Testis (tissue), 3 donors: Measurements from ENCODE around the gene STXBP1. TPM values are rescaled to one million over a fixed set of nuclear protein-coding genes. Genes with fewer than 3 reads are reported as not detected.

Experiments used
- DNase-seq: peaks from one replicate; pipeline ENCODE4 v3.0.0-alpha.2; 2019
- H3K27ac ChIP-seq, 2 donors: fragments of 200-600 bp; sonication (generic); one replicate each; pipeline ENCODE4 v1.5.1; 2019
- H3K27me3 ChIP-seq: fragments of 200-600 bp; sonication (generic); one replicate; pipeline ENCODE4 v1.5.1; 2019
- H3K36me3 ChIP-seq: fragments of 200-600 bp; sonication (generic); one replicate; pipeline ENCODE4 v1.5.1; 2017; ENCODE audit warnings: low read depth; ENCODE audit errors: missing control alignments
- H3K4me1 ChIP-seq: fragments of 200-600 bp; sonication (generic); one replicate; pipeline ENCODE4 v1.5.1; 2019
- H3K4me3 ChIP-seq, 2 donors: fragments of 200-600 bp; sonication (generic); one replicate each; pipeline ENCODE4 v1.5.1; 2017 to 2019
- H3K9me3 ChIP-seq: fragments of 200-600 bp; sonication (generic); one replicate; pipeline ENCODE4 v1.5.1; 2017
- CTCF ChIP-seq, 3 experiments: fragments of 450-650 bp in 2 of 3; fragments of 200-600 bp in 1 of 3; sonication (generic) in 1 of 3; IDR thresholded peaks; one replicate each; pipeline ENCODE4 v1.5.1; 2016 to 2019; ENCODE audit warnings: antibody characterized with exemption in 3 of 3, mild to moderate bottlenecking in 2 of 3, moderate library complexity in 1 of 3
- POLR2A ChIP-seq: fragments of 450-650 bp; IDR thresholded peaks from one replicate; pipeline ENCODE4 v1.6.1; 2017; ENCODE audit warnings: antibody characterized with exemption, mild to moderate bottlenecking, moderate library complexity
- WGBS, 2 donors: methylation state at CpG; one replicate each; pipeline ENCODE4 v1.1.5; 2018; 5-methylcytosine and 5-hydroxymethylcytosine counted together
- intact Hi-C: fragments of 100-400 bp; cut with DNase I; formaldehyde crosslinking; loops from one replicate; pipeline ENCODE4 v1.15.1; 2023; ENCODE audit warnings: low total_unique reads
- polyA plus RNA-seq: library from polyadenylated mRNA; stranded (reverse); fragments of 350-450 nt; fragmentation: Illumina TruSeq; extraction: RNeasy Lipid Tissue Mini Kit (QIAGEN cat#74804); gene quantifications from one replicate; pipeline ENCODE4 v1.2.3, GENCODE V29; 2014; ENCODE audit warnings: low read depth, low replicate concordance; ENCODE audit not compliant: insufficient read depth
- total RNA-seq, 2 donors: library from RNA; depleted of rRNA; stranded (reverse); fragments of >200 nt; gene quantifications; one replicate each; pipeline ENCODE4 v1.2.3, GENCODE V29; 2016

Gene STXBP1
- total and polyA plus RNA-seq, 3 donors from 2014 or later: 21.2 to 36.1 (median 33.1) TPM

GRCh38 chr9:127588740-127589506, 23.2 kb upstream of the STXBP1 start:
- DNase-seq: no peak
- TF ChIP-seq CTCF (IDR thresholded peaks at IDR 0.05) (no peak), POLR2A (no peak)
- H3K27ac ChIP-seq: no peak overlapping the region
- intact Hi-C loops: loop anchor here (5.0 kb wide), 1 partner anchor 82 kb away; no protein-coding TSS in a partner anchor
- H3K4me1 ChIP-seq: no peaks in the 10 kb centered on the region
- WGBS, 2 donors: 75 to 79% methylated on average over 5 of the region's 5 CpGs
- no peaks in the 10 kb centered on the region for H3K9me3 ChIP-seq
- H3K27me3 ChIP-seq: no peaks in the 10 kb centered on the region
- no peaks in the 10 kb centered on the region for H3K36me3 ChIP-seq
- no peak overlapping the region for H3K4me3 ChIP-seq

- Histone ChIP-seq H3K36me3 (no peaks in the 10 kb centered on the region), H3K4me3 (no peak overlapping the region), H3K27me3 (no peaks in the 10 kb centered on the region), H3K27ac (no peak overlapping the region), H3K4me1 (no peaks in the 10 kb centered on the region), H3K9me3 (no peaks in the 10 kb centered on the region)
- TF ChIP-seq POLR2A (no peak), CTCF (IDR thresholded peaks at IDR 0.05) (peak; percentile 90 to 96 (median 92))
- 17 to 21% methylated on average over 8 of the region's 8 CpGs for WGBS, 2 donors
- peak; percentile 81 for DNase-seq
- intact Hi-C loops: loop anchor here (5.0 kb wide), 2 partner anchors 83 to 142 kb away; no protein-coding TSS in a partner anchor
These were observed 22.1 kb upstream of the STXBP1 start for GRCh38 chr9:127589955-127590370.

- TF ChIP-seq POLR2A (no peak), CTCF (IDR thresholded peaks at IDR 0.05) (no peak)
- no peak overlapping the region for H3K27ac ChIP-seq
- 64 to 71% methylated on average over 3 to 5 of the region's 5 CpGs for WGBS, 2 donors
- intact Hi-C loops: no loop called here
- H3K36me3 ChIP-seq: no peaks in the 10 kb centered on the region
- H3K4me3 ChIP-seq: no peak overlapping the region
- no peak for DNase-seq
- H3K4me1 ChIP-seq: no peaks in the 10 kb centered on the region
- no peaks in the 10 kb centered on the region for H3K9me3 ChIP-seq
- no peaks in the 10 kb centered on the region for H3K27me3 ChIP-seq
These were observed 16.5 kb upstream of the STXBP1 start for GRCh38 chr9:127595611-127596010.

- Histone ChIP-seq H3K4me1 (no peaks in the 10 kb centered on the region), H3K9me3 (no peaks in the 10 kb centered on the region), H3K36me3 (no peaks in the 10 kb centered on the region), H3K4me3 (no peak overlapping the region), H3K27me3 (no peaks in the 10 kb centered on the region), H3K27ac (no peak overlapping the region)
- no peak for DNase-seq
- WGBS, 2 donors: 75 to 79% methylated on average over 13 of the region's 13 CpGs
- TF ChIP-seq CTCF (IDR thresholded peaks at IDR 0.05) (no peak), POLR2A (no peak)
- intact Hi-C loops: no loop called here
These were observed 13.1 kb upstream of the STXBP1 start for GRCh38 chr9:127598839-127599549.
